Measurements from ENCODE around the gene TM7SF2. TPM values are rescaled to one million over a fixed set of nuclear protein-coding genes. Genes with fewer than 3 reads are reported as not detected.

Gene TM7SF2
- polyA plus RNA-seq, 1 donor (not counting 4 experiments of a cell fraction or from before 2014, with no cell fraction given), result 9.7 TPM

- Histone ChIP-seq H3K79me2 (ENCODE audit: control insufficient read depth, insufficient read depth, low read length) (peaks cover 48% of the 10 kb centered on the region), H3K9ac (ENCODE audit: control insufficient read depth, extremely low read depth, insufficient read depth, low read length) (peak within 1 kb of the TSS; percentile 80), H2AFZ (ENCODE audit: control insufficient read depth, low read length) (peak within 1 kb of the TSS; percentile 88), H3K9me1 (ENCODE audit: control insufficient read depth, extremely low read depth, insufficient read depth, low read length) (no peaks in the 10 kb centered on the region), H3K9me3 (ENCODE audit: control insufficient read depth, low read depth, low read length) (no peaks in the 10 kb centered on the region), H4K20me1 (ENCODE audit: control insufficient read depth, extremely low read depth, insufficient read depth, low read length) (no peaks in the 10 kb centered on the region), H3K27me3 (ENCODE audit: control insufficient read depth, extremely low read depth, insufficient read depth, low read length) (no peaks in the 10 kb centered on the region), H3K36me3 (ENCODE audit: control insufficient read depth in 2 of 2, extremely low read depth in 1 of 2, insufficient read depth in 2 of 2, low read length in 2 of 2) (peaks cover 16 to 41% of the 10 kb centered on the region in 2 experiments), H3K4me2 (ENCODE audit: control insufficient read depth, extremely low read depth, insufficient read depth, low read depth, low read length) (peak within 1 kb of the TSS; percentile 96), H3K27ac (ENCODE audit: control insufficient read depth, insufficient read depth, low read length) (peak within 1 kb of the TSS; percentile 84), H3K4me1 (ENCODE audit: control insufficient read depth, extremely low read depth, insufficient read depth, low read length) (peaks cover 29% of the 10 kb centered on the region), H3K4me3 (ENCODE audit: control insufficient read depth in 2 of 3, extremely low read depth in 1 of 3, insufficient read depth in 2 of 3, low read depth in 1 of 3, low read length in 3 of 3) (peak within 1 kb of the TSS; percentile 72 to 98 (median 82))
- FAIRE-seq (peak; percentile 29), DNase-seq (ENCODE audit: low read depth, low spot score) (peak; percentile 68)
- dilution Hi-C loops (cut with MboI; ENCODE audit: extremely low pct_ligation_motif_present, low sequenced_read_pairs), result no loop called here
- TF ChIP-seq CTCF (optimal IDR thresholded peaks at IDR 0.05 in 1 of 3, IDR thresholded peaks at IDR 0.05 in 1 of 3, conservative IDR thresholded peaks at IDR 0.05 in 1 of 3; ENCODE audit: extremely low read depth in 1 of 3, insufficient read depth in 2 of 3, low read length in 3 of 3), result no peak
- TF ChIP-seq EZH2 (IDR thresholded peaks at IDR 0.05; ENCODE audit: low read length), result no peak
Observed at GRCh38 chr11:65083834-65084597, 27.7 kb upstream of the TM7SF2 start, which contains the start of the genes CDCA5 and ZFPL1. TSS of gene CDCA5 (minus strand) at chr11:65084040. CDS start at chr11:65083978, 62 bp downstream. TSS of gene ZFPL1 (plus strand) at chr11:65084222. CDS start at chr11:65084699, 477 bp downstream.

- TF ChIP-seq CTCF (optimal IDR thresholded peaks at IDR 0.05 in 1 of 3, IDR thresholded peaks at IDR 0.05 in 1 of 3, conservative IDR thresholded peaks at IDR 0.05 in 1 of 3; ENCODE audit: extremely low read depth in 1 of 3, insufficient read depth in 2 of 3, low read length in 3 of 3), result no peak
- TF ChIP-seq EZH2 (IDR thresholded peaks at IDR 0.05; ENCODE audit: low read length), result no peak
- H3K9ac ChIP-seq (ENCODE audit: control insufficient read depth, extremely low read depth, insufficient read depth, low read length), result peak overlapping the region; percentile 80
- H3K27ac ChIP-seq (ENCODE audit: control insufficient read depth, insufficient read depth, low read length), result peak overlapping the region; percentile 84
- peaks cover 19 to 37% of the 10 kb centered on the region in 2 experiments for H3K36me3 ChIP-seq (ENCODE audit: control insufficient read depth in 2 of 2, extremely low read depth in 1 of 2, insufficient read depth in 2 of 2, low read length in 2 of 2)
- DNase-seq (ENCODE audit: low read depth, low spot score) (no peak), FAIRE-seq (no peak)
- no peaks in the 10 kb centered on the region for H3K9me1 ChIP-seq (ENCODE audit: control insufficient read depth, extremely low read depth, insufficient read depth, low read length)
- no peaks in the 10 kb centered on the region for H4K20me1 ChIP-seq (ENCODE audit: control insufficient read depth, extremely low read depth, insufficient read depth, low read length)
- peak overlapping the region; percentile 72 to 98 (median 82) for H3K4me3 ChIP-seq (ENCODE audit: control insufficient read depth in 2 of 3, extremely low read depth in 1 of 3, insufficient read depth in 2 of 3, low read depth in 1 of 3, low read length in 3 of 3)
- H3K27me3 ChIP-seq (ENCODE audit: control insufficient read depth, extremely low read depth, insufficient read depth, low read length), result no peaks in the 10 kb centered on the region
- H3K4me1 ChIP-seq (ENCODE audit: control insufficient read depth, extremely low read depth, insufficient read depth, low read length), result peaks cover 29% of the 10 kb centered on the region
- peak overlapping the region; percentile 69 for H3K4me2 ChIP-seq (ENCODE audit: control insufficient read depth, extremely low read depth, insufficient read depth, low read depth, low read length)
- dilution Hi-C loops (cut with MboI; ENCODE audit: extremely low pct_ligation_motif_present, low sequenced_read_pairs), result no loop called here
- no peaks in the 10 kb centered on the region for H3K9me3 ChIP-seq (ENCODE audit: control insufficient read depth, low read depth, low read length)
- H2AFZ ChIP-seq (ENCODE audit: control insufficient read depth, low read length), result peak overlapping the region; percentile 1
- H3K79me2 ChIP-seq (ENCODE audit: control insufficient read depth, insufficient read depth, low read length), result peaks cover 44% of the 10 kb centered on the region
Observed at GRCh38 chr11:65084598-65085375, 26.9 kb upstream of the TM7SF2 start.
